ENCODE results near the gene NTN3. TPM values are rescaled to one million over a fixed set of nuclear protein-coding genes. Genes with fewer than 3 reads are reported as not detected.
A peak's percentile ranks its signal among the peaks of the same experiment; 100 is the strongest.

NTN3 gene
- total RNA-seq, 1 donor from 2014 or later = 0.30 TPM

GRCh38 chr16:2501946-2502895, 31.1 kb downstream of the NTN3 start:
- intact Hi-C loops (cut with DNase I) = loop anchor here (2.0 to 10.0 kb wide), 2 partner anchors 161 to 477 kb away; partner anchors contain the start of genes ABCA3 and NHERF2
- DNase-seq (ENCODE audit: low spot score) = no peak

- intact Hi-C loops (cut with DNase I) = loop anchor here (10.0 kb wide), 1 partner anchor 481 kb away; the partner anchor contains the start of gene NHERF2
Observed at GRCh38 chr16:2505695-2506094, 34.6 kb downstream of the NTN3 start.

GRCh38 chr16:2507052-2507659, 36.1 kb downstream of the NTN3 start:
- no peak for DNase-seq (ENCODE audit: low spot score)
- intact Hi-C loops (cut with DNase I) = loop anchor here (10.0 kb wide), 1 partner anchor 482 kb away; the partner anchor contains the start of gene NHERF2

More at GRCh38 chr16:2505695-2506094, 34.6 kb downstream of the NTN3 start:
- no peak for DNase-seq (ENCODE audit: low spot score)

- no peak for DNase-seq (ENCODE audit: low spot score)
- intact Hi-C loops (cut with DNase I) = loop anchor here (10.0 kb wide), 1 partner anchor 483 kb away; the partner anchor contains the start of gene NHERF2
Observed at GRCh38 chr16:2507665-2508064, 36.6 kb downstream of the NTN3 start.

- intact Hi-C loops (cut with DNase I) = loop anchor here (10.0 kb wide), 1 partner anchor 484 kb away; the partner anchor contains the start of gene NHERF2
- DNase-seq (ENCODE audit: low spot score) = no peak
Observed at GRCh38 chr16:2508722-2509400, 37.8 kb downstream of the NTN3 start.

GRCh38 chr16:2511128-2511800, 40.2 kb downstream of the NTN3 start:
- intact Hi-C loops (cut with DNase I) = loop anchor here (10.0 kb wide), 1 partner anchor 246 kb away; the partner anchor contains the start of gene RNPS1
- no peak for DNase-seq (ENCODE audit: low spot score)

- intact Hi-C loops (cut with DNase I) = loop anchor here (10.0 kb wide), 1 partner anchor 247 kb away; the partner anchor contains the start of gene RNPS1
- DNase-seq (ENCODE audit: low spot score) = no peak
Observed at GRCh38 chr16:2511996-2512734, 41.1 kb downstream of the NTN3 start.

GRCh38 chr16:2512735-2513404, 41.8 kb downstream of the NTN3 start:
- no peak for DNase-seq (ENCODE audit: low spot score)
- intact Hi-C loops (cut with DNase I) = loop anchor here (10.0 kb wide), 1 partner anchor 248 kb away; the partner anchor contains the start of gene RNPS1

- intact Hi-C loops (cut with DNase I) = loop anchor here (10.0 kb wide), 1 partner anchor 249 kb away; the partner anchor contains the start of gene RNPS1
- peak; percentile 95 for DNase-seq (ENCODE audit: low spot score)
Observed at GRCh38 chr16:2513405-2514332, 42.6 kb downstream of the NTN3 start, which contains the start of gene ATP6V0C. ATP6V0C (plus strand) TSS chr16:2513952; CDS start chr16:2514104, 152 bp downstream.

GRCh38 chr16:2514333-2515179, 43.5 kb downstream of the NTN3 start:
- DNase-seq (ENCODE audit: low spot score) = no peak
- intact Hi-C loops (cut with DNase I) = loop anchor here (10.0 kb wide), 1 partner anchor 250 kb away; the partner anchor contains the start of gene RNPS1

- intact Hi-C loops (cut with DNase I) = loop anchor here (10.0 kb wide), 1 partner anchor 251 kb away; the partner anchor contains the start of gene RNPS1
- no peak for DNase-seq (ENCODE audit: low spot score)
Observed at GRCh38 chr16:2515180-2515851, 44.2 kb downstream of the NTN3 start.

- no peak for DNase-seq (ENCODE audit: low spot score)
- intact Hi-C loops (cut with DNase I) = loop anchor here (10.0 kb wide), 1 partner anchor 252 kb away; the partner anchor contains the start of gene RNPS1
Observed at GRCh38 chr16:2516391-2517240, 45.5 kb downstream of the NTN3 start.

- intact Hi-C loops (cut with DNase I) = loop anchor here (10.0 kb wide), 1 partner anchor 253 kb away; the partner anchor contains the start of gene RNPS1
- DNase-seq (ENCODE audit: low spot score) = no peak
Observed at GRCh38 chr16:2517954-2518605, 47.0 kb downstream of the NTN3 start.

Data from cardiac septum (tissue), 1 donor.